SKM-1 (cell line): ENCODE measurements around the gene KLK5.
A peak's percentile ranks its signal among the peaks of the same experiment; 100 is the strongest.
"Not testable (repeated sequence)": the region's sequence is repeated elsewhere in the genome, so short reads cannot be mapped to it uniquely, and the experiment has no call there.

Experiments used
- DNase-seq: peaks from one replicate; lab custom pipeline; 2025; ENCODE audit not compliant: unreplicated experiment; lab: John Stamatoyannopoulos, UW

The KLK5 gene

DNA sequence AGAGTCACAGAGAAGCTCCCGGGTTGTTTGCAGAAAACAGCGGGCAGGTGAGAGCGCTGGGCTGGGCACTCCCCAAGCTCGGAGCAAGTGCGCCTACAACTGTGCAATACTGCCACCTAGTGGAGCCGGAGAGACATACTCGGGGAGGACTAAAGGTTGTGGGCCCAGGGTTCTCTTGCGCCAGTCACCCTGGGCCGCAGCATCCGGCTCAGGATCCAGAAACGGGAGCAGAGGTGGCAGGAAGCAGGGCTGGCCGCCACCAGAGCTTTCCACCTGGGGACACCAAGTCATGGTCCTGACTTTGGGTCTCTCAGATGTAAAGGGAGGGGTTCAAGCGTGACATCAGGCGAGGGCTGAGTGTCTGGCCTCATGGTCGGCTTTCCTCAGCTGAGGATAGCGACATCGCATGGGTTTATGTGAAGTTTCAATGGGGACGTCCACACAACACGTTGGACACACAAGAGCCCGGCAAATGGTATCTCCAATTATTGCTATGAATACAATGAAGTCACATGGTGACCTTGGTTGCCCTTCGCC lies 30.5 kb downstream of the KLK5 start:
- peak; percentile 13 for DNase-seq

- DNase-seq = no peak
Measured at GRCh38 chr19:50921426-50922316, 31.2 kb downstream of the KLK5 start.

DNA sequence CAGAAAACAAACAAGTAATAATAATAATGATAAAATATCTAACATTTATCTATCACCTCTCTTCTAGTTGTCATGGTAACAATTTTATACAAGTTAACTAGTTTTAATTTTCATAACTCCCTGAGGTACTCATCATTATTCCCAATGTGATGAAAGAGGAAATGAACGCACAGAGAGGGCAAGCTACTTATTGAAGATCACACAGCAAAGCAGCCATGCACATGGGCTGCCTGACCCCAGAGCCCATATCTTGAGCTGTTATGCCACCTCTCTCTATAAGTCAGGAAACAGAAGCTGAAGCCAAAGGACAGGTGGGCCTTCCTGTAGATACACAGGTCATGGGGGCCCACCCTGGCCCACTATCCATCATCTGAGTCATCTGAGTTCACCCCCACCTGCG lies 36.8 kb downstream of the KLK5 start:
- DNase-seq = no peak

- DNase-seq = no peak
Measured at GRCh38 chr19:50912727-50913716, 39.8 kb downstream of the KLK5 start.

- DNase-seq = no peak
Measured at GRCh38 chr19:50912102-50912599, 40.7 kb downstream of the KLK5 start.

- no peak for DNase-seq
Measured at GRCh38 chr19:50911206-50912101, 41.4 kb downstream of the KLK5 start, which contains the start of gene KLK4. Gene KLK4 (minus strand): TSS chr19:50911395. CDS start chr19:50910738, 657 bp downstream.

DNA sequence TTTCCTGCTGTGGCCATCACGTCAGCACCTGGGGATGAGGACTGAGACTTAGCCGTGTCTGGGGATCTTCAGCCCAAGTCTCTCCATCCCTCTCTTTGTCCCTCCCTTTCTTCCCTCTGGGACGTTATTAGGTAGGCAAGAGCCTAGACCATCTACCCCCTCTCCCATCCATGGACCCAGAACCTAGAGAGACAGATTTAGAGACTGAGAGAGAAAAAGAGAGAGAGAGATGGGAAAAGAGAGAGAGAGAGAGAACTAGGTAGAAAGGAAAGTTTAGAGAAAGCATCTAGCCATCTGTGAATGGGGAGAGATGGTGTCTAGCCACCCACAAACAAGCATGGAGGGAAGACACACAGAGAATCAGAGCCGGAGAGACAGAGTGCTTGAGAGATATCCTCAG lies 42.1 kb downstream of the KLK5 start:
- no peak for DNase-seq

DNA sequence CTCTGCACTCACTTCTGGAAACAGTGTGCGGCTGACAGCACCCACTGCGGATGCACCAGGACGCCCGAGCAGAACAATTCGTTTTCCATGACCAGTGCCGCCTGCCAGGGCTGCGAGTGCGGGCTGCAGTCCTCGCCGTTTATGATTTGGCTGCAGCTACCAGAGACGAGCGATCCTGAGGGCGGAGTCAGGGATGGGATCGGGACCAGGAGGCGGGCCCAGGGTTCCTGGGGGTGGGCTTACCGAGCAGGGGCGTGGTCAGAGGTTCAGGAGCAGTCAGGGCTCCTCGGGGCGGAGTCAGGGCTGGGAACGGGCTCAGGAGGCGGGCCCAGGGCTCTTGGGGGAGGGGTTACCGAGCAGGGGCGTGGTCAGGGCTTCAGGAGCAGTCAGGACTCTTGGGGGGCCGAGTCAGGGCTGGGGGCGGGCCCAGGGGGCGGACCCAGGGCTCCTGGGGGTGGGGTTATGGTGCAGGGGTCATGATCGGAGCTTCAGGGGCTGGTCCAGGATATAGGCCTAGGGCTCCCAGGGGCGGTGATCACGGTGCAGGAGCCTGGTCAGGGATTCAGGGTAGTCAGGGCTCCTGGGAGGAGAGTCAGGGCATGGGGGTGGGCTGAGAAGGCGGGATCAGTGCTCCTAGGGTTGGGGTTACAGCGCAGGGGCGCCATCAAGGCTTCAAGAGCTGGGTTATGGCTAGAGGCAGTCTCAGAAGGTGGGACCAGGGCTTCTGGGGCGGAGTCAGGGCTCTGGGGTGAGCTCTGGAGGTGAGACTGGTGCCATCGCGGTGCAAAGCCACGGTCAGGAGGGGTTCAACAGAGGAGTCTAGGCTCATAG lies 43.4 kb downstream of the KLK5 start:
- no peak for DNase-seq

- no peak for DNase-seq
Measured at GRCh38 chr19:50908336-50908735, 44.5 kb downstream of the KLK5 start.

- DNase-seq = no peak
Measured at GRCh38 chr19:50906217-50906616, 46.6 kb downstream of the KLK5 start.

DNA sequence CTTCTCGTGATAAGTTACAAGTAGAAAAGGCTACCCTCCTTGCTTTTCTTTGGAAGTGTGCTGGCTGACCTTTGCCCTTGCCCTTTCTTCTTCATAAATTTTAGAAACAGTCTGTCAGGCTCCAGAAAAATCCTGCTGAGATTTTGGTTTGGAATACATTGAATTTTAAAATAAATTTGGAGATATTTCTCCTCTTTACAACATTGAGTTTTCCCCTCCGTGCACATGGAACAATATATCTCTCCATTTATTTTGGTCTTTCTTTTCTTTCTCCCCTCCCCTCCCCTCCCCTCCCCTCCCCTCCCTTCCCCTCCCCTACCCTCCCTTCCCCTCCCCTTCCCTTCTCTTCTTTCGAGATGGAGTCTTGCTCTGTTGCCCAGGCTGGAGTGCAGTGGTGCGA lies 50.2 kb downstream of the KLK5 start:
- DNase-seq = no peak

- DNase-seq = no peak
Measured at GRCh38 chr19:50899569-50899968, 53.3 kb downstream of the KLK5 start.

GRCh38 chr19:50898018-50898417 lies 54.8 kb downstream of the KLK5 start:
- DNase-seq = no peak

- no peak for DNase-seq
Measured at GRCh38 chr19:50897612-50898011, 55.2 kb downstream of the KLK5 start.

GRCh38 chr19:50897191-50897607 lies 55.6 kb downstream of the KLK5 start:
- DNase-seq = no peak

GRCh38 chr19:50896591-50897190 lies 56.1 kb downstream of the KLK5 start:
- no peak for DNase-seq

GRCh38 chr19:50896089-50896590 lies 56.7 kb downstream of the KLK5 start:
- not testable (repeated sequence) for DNase-seq

GRCh38 chr19:50894478-50895356 lies 58.1 kb downstream of the KLK5 start:
- DNase-seq = no peak
